Measurements from ENCODE around the gene ALPK1.
"Not testable (repeated sequence)": the region's sequence is repeated elsewhere in the genome, so short reads cannot be mapped to it uniquely, and the experiment has no call there.

ALPK1 gene

GRCh38 chr4:112453321-112453720 is 156.2 kb downstream of the ALPK1 start:
- no peak for DNase-seq (ENCODE audit: low read depth)

GRCh38 chr4:112472318-112472717 is 175.1 kb downstream of the ALPK1 start:
- no peak for DNase-seq (ENCODE audit: low read depth)

GRCh38 chr4:112473985-112474384 is 176.8 kb downstream of the ALPK1 start:
- no peak for DNase-seq (ENCODE audit: low read depth)

GRCh38 chr4:112485930-112486329 is 188.8 kb downstream of the ALPK1 start:
- no peak for DNase-seq (ENCODE audit: low read depth)

GRCh38 chr4:112490808-112491207 is 193.6 kb downstream of the ALPK1 start:
- not testable (repeated sequence) for DNase-seq (ENCODE audit: low read depth)
